Astrocyte (in vitro differentiated cells and primary cell): Measurements from ENCODE around the gene NTM. TPM values are rescaled to one million over a fixed set of nuclear protein-coding genes. Genes with fewer than 3 reads are reported as not detected.

ENCODE experiments used
- DNase-seq: peaks from one replicate; pipeline ENCODE4 v3.0.0-alpha.2; 2010; ENCODE audit warnings: low read depth
- FAIRE-seq: peaks from 2 replicates; lab custom pipeline; 2011; peaks lifted over from hg19 to GRCh38; lab: Jason Lieb, UNC
- H2AFZ ChIP-seq: 2 replicates; pipeline ENCODE4 v1.6.0; 2012; ENCODE audit warnings: low read depth, low read length, inconsistent platforms
- H3K27ac ChIP-seq: 2 replicates; pipeline ENCODE4 v1.5.1; 2011; ENCODE audit warnings: low read depth, low read length, inconsistent platforms
- H3K27me3 ChIP-seq: 2 replicates; pipeline ENCODE4 v1.6.0; 2011; ENCODE audit warnings: low read length, inconsistent platforms; ENCODE audit not compliant: insufficient read depth
- H3K36me3 ChIP-seq: 2 replicates; pipeline ENCODE4 v1.5.1; 2011; ENCODE audit warnings: low read length, inconsistent platforms; ENCODE audit not compliant: insufficient read depth
- H3K4me1 ChIP-seq: 2 replicates; pipeline ENCODE4 v1.5.1; 2011; ENCODE audit warnings: low read length, inconsistent platforms; ENCODE audit not compliant: insufficient read depth
- H3K4me2 ChIP-seq: 2 replicates; pipeline ENCODE4 v1.6.0; 2012; ENCODE audit warnings: low read length, inconsistent platforms
- H3K4me3 ChIP-seq: 2 replicates; pipeline ENCODE4 v1.5.1; 2011; ENCODE audit warnings: low read depth, mild to moderate bottlenecking, low read length, inconsistent platforms; ENCODE audit not compliant: insufficient read depth
- H3K79me2 ChIP-seq: 2 replicates; pipeline ENCODE4 v1.6.0; 2012; ENCODE audit warnings: mild to moderate bottlenecking, low read length, inconsistent platforms; ENCODE audit not compliant: insufficient read depth
- H3K9ac ChIP-seq: 2 replicates; pipeline ENCODE4 v1.6.0; 2012; ENCODE audit warnings: mild to moderate bottlenecking, low read length, inconsistent platforms
- H3K9me3 ChIP-seq: 2 replicates; pipeline ENCODE4 v1.5.1; 2012; ENCODE audit warnings: low read depth, mild to moderate bottlenecking, low read length, inconsistent platforms; ENCODE audit not compliant: insufficient read depth
- H4K20me1 ChIP-seq: 2 replicates; pipeline ENCODE4 v1.6.0; 2012; ENCODE audit warnings: low read length, inconsistent platforms; ENCODE audit not compliant: insufficient read depth
- H3K27ac Mint-ChIP-seq: one replicate; pipeline ENCODE4 v1.8.0; 2021; ENCODE audit warnings: mild to moderate bottlenecking, mixed read lengths; ENCODE audit not compliant: unreplicated experiment
- H3K27me3 Mint-ChIP-seq: one replicate; pipeline ENCODE4 v1.8.0; 2021; ENCODE audit warnings: low read depth, mixed read lengths; ENCODE audit not compliant: unreplicated experiment
- H3K36me3 Mint-ChIP-seq: one replicate; pipeline ENCODE4 v1.8.0; 2021; ENCODE audit warnings: low read depth, mixed read lengths; ENCODE audit not compliant: unreplicated experiment
- H3K4me1 Mint-ChIP-seq: one replicate; pipeline ENCODE4 v1.8.0; 2021; ENCODE audit warnings: low read depth, mixed read lengths; ENCODE audit not compliant: unreplicated experiment
- H3K4me3 Mint-ChIP-seq: one replicate; pipeline ENCODE4 v1.8.0; 2021; ENCODE audit warnings: mild to moderate bottlenecking, moderate library complexity, mixed read lengths; ENCODE audit not compliant: unreplicated experiment
- H3K9me3 Mint-ChIP-seq: one replicate; pipeline ENCODE4 v1.8.0; 2021; ENCODE audit warnings: mild to moderate bottlenecking, mixed read lengths; ENCODE audit not compliant: unreplicated experiment
- CTCF ChIP-seq: IDR thresholded peaks from 2 replicates; pipeline ENCODE4 v1.5.1; 2011; ENCODE audit warnings: low read depth, mild to moderate bottlenecking, inconsistent platforms, low read length, moderate library complexity; ENCODE audit not compliant: insufficient read depth
- EZH2 ChIP-seq: IDR thresholded peaks from 2 replicates; pipeline ENCODE4 v1.6.1; 2012; ENCODE audit warnings: mild to moderate bottlenecking, low read length, inconsistent platforms; ENCODE audit not compliant: insufficient read depth
- total RNA-seq: library from RNA; stranded (reverse); gene quantifications from 2 replicates; pipeline ENCODE4 v1.2.1, GENCODE V29; 2021

The NTM gene
- total RNA-seq, 1 donor from 2014 or later, result 98.2 TPM

GRCh38 chr11:132335311-132335710 lies 964.9 kb downstream of the NTM start:
- H3K27me3 Mint-ChIP-seq, result peaks cover 3% of the 10 kb centered on the region
- no peak overlapping the region for H3K4me3 Mint-ChIP-seq
- H3K4me3 ChIP-seq, result no peak overlapping the region
- TF ChIP-seq CTCF, result no peak
- TF ChIP-seq EZH2, result no peak
- peaks cover 5% of the 10 kb centered on the region for H3K4me1 Mint-ChIP-seq
- no peak overlapping the region for H3K4me2 ChIP-seq
- DNase-seq, result no peak
- no peak overlapping the region for H3K27ac Mint-ChIP-seq
- peaks cover 3% of the 10 kb centered on the region for H3K9me3 Mint-ChIP-seq
- no peaks in the 10 kb centered on the region for H3K9me3 ChIP-seq
- no peaks in the 10 kb centered on the region for H3K27me3 ChIP-seq
- peaks cover under 1% of the 10 kb centered on the region for H3K4me1 ChIP-seq
- FAIRE-seq, result no peak
- no peak overlapping the region for H2AFZ ChIP-seq
- no peaks in the 10 kb centered on the region for H4K20me1 ChIP-seq
- no peak overlapping the region for H3K9ac ChIP-seq
- H3K36me3 Mint-ChIP-seq, result peaks cover 22% of the 10 kb centered on the region
- no peaks in the 10 kb centered on the region for H3K36me3 ChIP-seq
- no peaks in the 10 kb centered on the region for H3K79me2 ChIP-seq
- no peak overlapping the region for H3K27ac ChIP-seq

- peaks cover 2% of the 10 kb centered on the region for H3K4me1 Mint-ChIP-seq
- H3K27me3 Mint-ChIP-seq, result peaks cover 4% of the 10 kb centered on the region
- no peaks in the 10 kb centered on the region for H4K20me1 ChIP-seq
- no peaks in the 10 kb centered on the region for H3K79me2 ChIP-seq
- H3K4me3 ChIP-seq, result no peak overlapping the region
- H3K9me3 ChIP-seq, result no peaks in the 10 kb centered on the region
- no peak overlapping the region for H3K4me3 Mint-ChIP-seq
- DNase-seq (no peak), FAIRE-seq (no peak)
- no peak overlapping the region for H3K4me2 ChIP-seq
- no peak overlapping the region for H3K9ac ChIP-seq
- TF ChIP-seq EZH2, result no peak
- no peak overlapping the region for H2AFZ ChIP-seq
- H3K27ac ChIP-seq, result no peak overlapping the region
- H3K36me3 ChIP-seq, result no peaks in the 10 kb centered on the region
- H3K9me3 Mint-ChIP-seq, result peaks cover 3% of the 10 kb centered on the region
- H3K27me3 ChIP-seq, result no peaks in the 10 kb centered on the region
- no peaks in the 10 kb centered on the region for H3K4me1 ChIP-seq
- peaks cover 19% of the 10 kb centered on the region for H3K36me3 Mint-ChIP-seq
- no peak overlapping the region for H3K27ac Mint-ChIP-seq
These were observed 966.5 kb downstream of the NTM start for GRCh38 chr11:132336781-132337535.

- Mint-ChIP-seq H3K27ac (no peak overlapping the region), H3K9me3 (peaks cover 3% of the 10 kb centered on the region), H3K4me1 (peaks cover 3% of the 10 kb centered on the region), H3K36me3 (peaks cover 16% of the 10 kb centered on the region), H3K27me3 (peaks cover 2% of the 10 kb centered on the region), H3K4me3 (no peak overlapping the region)
- FAIRE-seq (no peak), DNase-seq (no peak)
- Histone ChIP-seq H3K4me1 (no peaks in the 10 kb centered on the region), H3K27ac (no peak overlapping the region), H4K20me1 (no peaks in the 10 kb centered on the region), H3K4me3 (no peak overlapping the region), H3K79me2 (no peaks in the 10 kb centered on the region), H3K4me2 (no peak overlapping the region), H3K9ac (no peak overlapping the region), H3K9me3 (no peaks in the 10 kb centered on the region), H3K27me3 (no peaks in the 10 kb centered on the region), H3K36me3 (no peaks in the 10 kb centered on the region), H2AFZ (no peak overlapping the region)
- TF ChIP-seq EZH2 (no peak), CTCF (no peak)
These were observed 967.5 kb downstream of the NTM start for GRCh38 chr11:132337819-132338416.
